Spleen (tissue), 7 donors: ENCODE data around the gene TCEANC2.

ENCODE experiments used
- CTCF ChIP-seq, 11 experiments: fragments of 200-600 bp in 7 of 11; fragments of 450-650 bp in 4 of 11; sonication (generic) in 4 of 11; IDR thresholded peaks in 8 of 11; conservative IDR thresholded peaks in 3 of 11; 1 replicate in 7 of 11; 2 replicates in 4 of 11; pipeline versions ENCODE4 v1.4.0 to v1.8.0; 2016 to 2021; ENCODE audit warnings: antibody characterized with exemption in 11 of 11, inconsistent platforms in 4 of 11, mild to moderate bottlenecking in 1 of 11
- POLR2A ChIP-seq, 3 donors: fragments of 450-650 bp; IDR thresholded peaks; one replicate each; pipeline ENCODE4 v1.5.1; 2017; ENCODE audit warnings: antibody characterized with exemption in 3 of 3, mild to moderate bottlenecking in 1 of 3
- POLR2AphosphoS5 ChIP-seq, 3 donors: sonication (generic); formaldehyde crosslinking; IDR thresholded peaks; one replicate each; pipeline ENCODE4 v1.5.1; 2017; ENCODE audit warnings: antibody characterized with exemption in 3 of 3
- donor health status: DM: no; HTN: no; CAD: no; lungs with moderate emphysema.
- donor health status: DM: no; HTN: no; CAD: no.
- donor health status: DM: no; HTN: no; CAD: no.

DNA sequence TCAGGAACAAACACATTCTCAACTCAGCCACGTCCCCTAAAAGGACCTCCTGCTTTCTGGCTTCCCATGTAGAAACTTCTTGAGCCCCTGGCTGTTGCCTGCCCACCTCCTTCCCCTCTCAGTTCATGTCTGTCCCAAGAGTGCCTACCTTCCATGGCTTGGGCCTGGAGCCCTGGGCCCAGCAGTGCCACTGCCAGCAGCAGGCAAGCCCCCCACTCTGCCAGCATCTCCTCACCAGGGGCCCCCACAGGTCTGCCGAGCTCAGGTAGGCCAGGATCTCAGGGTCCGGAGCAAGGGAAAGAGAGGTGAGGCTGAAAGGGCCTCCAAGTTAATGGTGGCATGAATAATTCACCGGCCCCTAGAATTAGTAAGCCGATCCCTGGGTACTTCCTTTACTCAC, 99.3 kb downstream of the TCEANC2 start, which contains the start of gene CDCP2:
- no peak for TF ChIP-seq CTCF (IDR thresholded peaks at IDR 0.05 in 8 of 11, conservative IDR thresholded peaks at IDR 0.05 in 3 of 11)
- no peak for TF ChIP-seq POLR2A (IDR thresholded peaks at IDR 0.05)
- no peak for TF ChIP-seq POLR2AphosphoS5 (IDR thresholded peaks at IDR 0.05)
